Chondrocyte (in vitro differentiated cells): ENCODE results near the gene COL15A1. TPM values are rescaled to one million over a fixed set of nuclear protein-coding genes. Genes with fewer than 3 reads are reported as not detected.
A peak's percentile ranks its signal among the peaks of the same experiment; 100 is the strongest.

Experiments used
- DNase-seq: peaks from one replicate; pipeline ENCODE4 v3.0.0; 2021; ENCODE audit warnings: mixed read lengths, low spot score
- H3K27ac Mint-ChIP-seq: one replicate; pipeline ENCODE4 v1.8.0; 2021; ENCODE audit warnings: mild to moderate bottlenecking, moderate library complexity, mixed read lengths; ENCODE audit not compliant: unreplicated experiment
- H3K27me3 Mint-ChIP-seq: 2 replicates; pipeline ENCODE4 v1.8.0; 2021; ENCODE audit warnings: low read depth, mixed read lengths
- H3K36me3 Mint-ChIP-seq: 2 replicates; pipeline ENCODE4 v1.8.0; 2021; ENCODE audit warnings: low read depth, mixed read lengths
- H3K4me1 Mint-ChIP-seq: 2 replicates; pipeline ENCODE4 v1.8.0; 2021; ENCODE audit warnings: low read depth, mild to moderate bottlenecking, mixed read lengths
- H3K4me3 Mint-ChIP-seq: one replicate; pipeline ENCODE4 v1.8.0; 2021; ENCODE audit warnings: mild to moderate bottlenecking, moderate library complexity, mixed read lengths; ENCODE audit not compliant: unreplicated experiment
- H3K9me3 Mint-ChIP-seq: 2 replicates; pipeline ENCODE4 v1.8.0; 2021; ENCODE audit warnings: low read depth, mixed read lengths
- CTCF ChIP-seq: fragments of 200-600 bp; sonication (generic); IDR thresholded peaks from 2 replicates; pipeline ENCODE4 v1.5.0; 2021; ENCODE audit warnings: antibody characterized with exemption, mild to moderate bottlenecking, moderate library complexity
- total RNA-seq: library from RNA; stranded (reverse); gene quantifications from 3 replicates; pipeline ENCODE4 v1.2.1, GENCODE V29; 2021

The COL15A1 gene
- total RNA-seq, 1 donor from 2014 or later: 5.4 TPM

GRCh38 chr9:98903961-98904411 lies 39.7 kb upstream of the COL15A1 start:
- Mint-ChIP-seq H3K9me3 (no peaks in the 10 kb centered on the region), H3K4me1 (peaks cover 44% of the 10 kb centered on the region), H3K27me3 (peaks cover 3% of the 10 kb centered on the region), H3K27ac (no peak overlapping the region), H3K36me3 (peaks cover 2% of the 10 kb centered on the region), H3K4me3 (no peak overlapping the region)
- no peak for TF ChIP-seq CTCF
- no peak for DNase-seq

GRCh38 chr9:98905015-98905414 lies 38.7 kb upstream of the COL15A1 start:
- H3K36me3 Mint-ChIP-seq: peaks cover 2% of the 10 kb centered on the region
- no peak for DNase-seq
- H3K27me3 Mint-ChIP-seq: peaks cover 3% of the 10 kb centered on the region
- no peak overlapping the region for H3K27ac Mint-ChIP-seq
- H3K4me3 Mint-ChIP-seq: no peak overlapping the region
- no peak for TF ChIP-seq CTCF
- no peaks in the 10 kb centered on the region for H3K9me3 Mint-ChIP-seq
- H3K4me1 Mint-ChIP-seq: peaks cover 43% of the 10 kb centered on the region

GRCh38 chr9:98906273-98907040 lies 37.2 kb upstream of the COL15A1 start:
- H3K27me3 Mint-ChIP-seq: peaks cover 3% of the 10 kb centered on the region
- DNase-seq: no peak
- peaks cover 2% of the 10 kb centered on the region for H3K36me3 Mint-ChIP-seq
- no peaks in the 10 kb centered on the region for H3K9me3 Mint-ChIP-seq
- no peak overlapping the region for H3K4me3 Mint-ChIP-seq
- peaks cover 50% of the 10 kb centered on the region for H3K4me1 Mint-ChIP-seq
- peak overlapping the region; percentile 88 for H3K27ac Mint-ChIP-seq
- TF ChIP-seq CTCF: no peak

- H3K27me3 Mint-ChIP-seq: peaks cover 3% of the 10 kb centered on the region
- no peaks in the 10 kb centered on the region for H3K9me3 Mint-ChIP-seq
- H3K27ac Mint-ChIP-seq: peak overlapping the region; percentile 88
- TF ChIP-seq CTCF: no peak
- H3K4me3 Mint-ChIP-seq: no peak overlapping the region
- H3K36me3 Mint-ChIP-seq: peaks cover 2% of the 10 kb centered on the region
- H3K4me1 Mint-ChIP-seq: peaks cover 50% of the 10 kb centered on the region
- DNase-seq: no peak
These were observed 36.7 kb upstream of the COL15A1 start for GRCh38 chr9:98907055-98907454.

- no peak for DNase-seq
- Mint-ChIP-seq H3K27ac (peak overlapping the region; percentile 96), H3K9me3 (no peaks in the 10 kb centered on the region), H3K4me1 (peaks cover 50% of the 10 kb centered on the region), H3K27me3 (no peaks in the 10 kb centered on the region), H3K4me3 (no peak overlapping the region), H3K36me3 (no peaks in the 10 kb centered on the region)
- no peak for TF ChIP-seq CTCF
These were observed 34.6 kb upstream of the COL15A1 start for GRCh38 chr9:98908897-98909634.
